Activated T-helper 9 cell treated with anti-CD3 and anti-CD28 coated beads, Interleukin-2, amount 50 U/mL, for 16 hours (primary cell): ENCODE results near the gene TOGARAM2.
"Not testable (repeated sequence)": the region's sequence is repeated elsewhere in the genome, so short reads cannot be mapped to it uniquely, and the experiment has no call there.

Experiments used
- DNase-seq: peaks from one replicate; pipeline ENCODE4 v3.0.0-alpha.2; 2020; ENCODE audit warnings: low read depth

Gene TOGARAM2

DNA sequence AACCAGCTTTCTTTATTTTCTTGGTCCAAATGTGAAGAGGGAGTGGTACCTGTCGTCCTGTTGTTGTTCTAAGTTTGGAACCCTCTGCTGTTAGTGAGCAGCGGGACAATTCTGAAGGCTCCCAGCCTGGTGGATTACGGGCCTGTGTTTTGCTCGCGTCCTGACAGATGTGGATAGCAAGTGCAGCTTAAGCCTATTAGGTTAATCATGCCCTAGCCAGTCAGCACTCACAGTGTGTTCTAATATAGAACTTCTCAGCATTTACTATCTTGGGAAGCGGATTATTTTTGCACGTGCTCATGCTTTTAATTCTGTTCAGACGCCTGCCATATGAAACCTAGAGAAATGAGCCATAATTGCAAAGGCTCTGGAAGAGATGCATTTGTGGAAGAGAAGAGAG lies 93.3 kb downstream of the TOGARAM2 start, which contains the start of gene PCARE:
TSS of gene PCARE (minus strand) at position 113 of the 400 bp plus-strand sequence. CDS start 262 bp downstream, outside the sequence.
- no peak for DNase-seq

DNA sequence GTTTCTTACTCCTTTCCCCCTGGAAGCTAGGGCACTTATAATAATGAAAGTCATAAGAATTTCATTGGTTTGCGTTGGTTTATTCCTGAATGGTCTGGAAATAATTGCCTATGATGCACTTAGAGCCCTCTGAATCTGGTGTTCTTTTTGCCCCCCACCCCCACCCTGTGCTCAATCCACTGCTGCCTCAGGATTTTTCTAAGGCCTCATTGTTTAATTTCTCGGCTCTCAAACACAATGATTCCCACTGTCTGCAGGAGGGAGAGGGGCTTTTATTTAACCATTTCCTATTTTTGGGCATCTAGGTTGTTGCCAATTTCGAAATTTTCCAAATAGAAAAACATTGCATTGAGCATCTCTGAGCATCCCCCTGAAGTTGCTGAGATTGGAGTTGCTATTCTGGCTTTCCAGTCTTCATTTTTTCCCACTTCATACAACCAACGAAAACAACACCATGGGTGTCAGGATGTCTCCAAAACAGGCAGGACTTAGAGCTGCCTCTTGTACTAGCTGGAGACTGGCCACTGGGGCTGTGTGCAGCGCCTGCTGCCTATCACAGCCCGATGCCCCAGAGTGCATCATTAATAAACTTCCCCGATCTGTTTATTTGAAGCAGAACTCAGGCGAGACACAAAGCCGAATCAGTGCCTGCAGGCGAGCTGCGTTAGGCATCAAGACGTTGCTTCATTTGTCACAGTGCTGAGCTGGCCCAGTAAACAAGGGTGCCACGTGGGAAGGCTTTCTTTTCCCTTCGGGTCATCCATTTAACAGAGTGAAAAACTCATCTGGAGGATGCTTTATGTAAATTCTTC lies 95.0 kb downstream of the TOGARAM2 start:
- no peak for DNase-seq

DNA sequence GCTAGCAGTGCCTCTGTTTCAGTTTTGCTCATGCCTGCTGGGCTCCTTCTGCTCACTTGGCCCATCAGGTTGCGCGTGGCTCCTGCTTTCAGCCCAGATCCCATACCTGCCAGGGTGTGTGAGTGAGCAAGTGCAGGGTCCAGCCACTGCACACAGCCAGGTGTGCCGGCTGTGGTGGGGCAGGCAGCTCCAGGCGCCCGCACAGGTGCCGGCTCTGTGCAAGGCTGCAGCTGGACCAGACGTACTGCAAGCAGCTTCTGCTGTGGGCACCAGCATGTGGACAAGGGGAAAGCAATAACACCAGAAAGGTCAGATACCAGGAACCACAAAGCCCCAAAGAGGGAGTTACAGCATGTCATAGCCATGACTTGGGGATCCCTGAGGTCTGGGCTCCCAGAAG lies 98.8 kb downstream of the TOGARAM2 start:
- DNase-seq, result no peak

DNA sequence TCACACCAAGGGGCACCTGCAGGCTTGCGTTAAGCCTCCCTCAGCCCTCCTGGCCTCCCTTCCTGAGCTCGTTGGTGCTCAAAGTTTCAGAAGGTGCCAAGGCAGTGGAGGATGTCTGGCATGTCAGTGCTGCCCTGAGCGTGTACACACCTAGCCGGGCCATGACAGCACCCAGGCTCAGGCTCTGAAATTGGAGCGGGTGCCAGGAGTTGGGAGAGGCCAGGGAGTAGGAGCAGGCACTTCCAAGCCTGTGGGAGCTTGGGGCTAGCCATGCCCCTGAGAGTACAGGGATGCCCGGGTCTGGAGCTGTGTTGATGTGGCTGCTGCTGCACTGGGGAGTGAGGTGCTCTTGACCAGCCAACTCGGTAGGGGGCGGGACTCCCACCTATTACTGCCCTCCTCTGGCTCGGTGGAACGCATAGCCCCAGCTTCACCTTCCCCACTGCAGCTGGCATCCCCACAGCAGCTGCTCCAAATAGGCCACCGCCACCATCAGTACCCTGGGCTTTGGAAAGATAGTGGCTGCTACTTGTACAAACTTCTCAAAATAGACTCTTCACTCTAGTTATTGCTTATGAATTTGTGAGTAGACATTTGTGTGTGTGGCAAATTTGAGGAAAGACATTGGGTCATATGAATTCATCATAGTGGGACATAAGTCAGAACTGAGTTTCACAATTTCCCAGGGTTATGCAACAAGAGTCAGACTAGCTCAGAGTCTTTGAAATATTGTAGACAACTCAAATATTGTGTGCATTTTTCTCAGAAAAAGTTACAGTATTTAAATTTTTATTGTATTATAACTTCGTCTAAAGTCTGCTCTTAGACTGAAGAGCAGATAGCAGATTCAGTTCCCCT lies 100.0 kb downstream of the TOGARAM2 start:
- DNase-seq, result no peak

DNA sequence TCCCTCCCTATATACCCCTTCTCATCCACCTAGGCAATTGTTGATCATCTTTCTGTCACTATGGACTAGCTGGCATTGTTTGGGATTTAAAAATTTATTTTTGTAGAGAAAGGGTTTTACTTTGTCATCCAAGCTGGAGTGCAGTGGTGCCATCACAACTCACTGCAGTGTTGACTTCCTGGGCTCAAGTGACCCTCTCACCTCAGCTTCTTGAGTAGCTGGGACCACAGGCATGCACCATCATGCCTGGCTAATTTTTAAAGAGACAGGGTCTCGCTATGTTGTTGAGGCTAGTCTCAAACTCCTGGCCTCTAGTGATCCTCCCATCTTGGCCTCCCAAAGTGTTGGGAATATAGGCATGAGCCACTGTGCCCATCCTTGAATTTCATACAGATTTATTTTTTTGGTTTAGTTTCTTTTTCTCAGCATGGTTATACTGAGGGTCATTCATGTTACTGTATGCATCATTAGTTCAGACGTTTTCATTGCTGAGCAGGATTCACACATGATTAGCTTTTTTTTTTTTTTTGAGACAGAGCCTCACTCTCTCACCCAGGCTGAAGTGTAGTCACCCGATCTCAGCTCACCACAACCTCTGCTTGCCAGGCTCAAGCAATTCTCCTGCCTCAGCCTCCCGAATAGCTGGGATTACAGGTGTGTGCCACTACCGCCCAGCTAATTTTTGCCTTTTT lies 101.9 kb downstream of the TOGARAM2 start:
- no peak for DNase-seq

DNA sequence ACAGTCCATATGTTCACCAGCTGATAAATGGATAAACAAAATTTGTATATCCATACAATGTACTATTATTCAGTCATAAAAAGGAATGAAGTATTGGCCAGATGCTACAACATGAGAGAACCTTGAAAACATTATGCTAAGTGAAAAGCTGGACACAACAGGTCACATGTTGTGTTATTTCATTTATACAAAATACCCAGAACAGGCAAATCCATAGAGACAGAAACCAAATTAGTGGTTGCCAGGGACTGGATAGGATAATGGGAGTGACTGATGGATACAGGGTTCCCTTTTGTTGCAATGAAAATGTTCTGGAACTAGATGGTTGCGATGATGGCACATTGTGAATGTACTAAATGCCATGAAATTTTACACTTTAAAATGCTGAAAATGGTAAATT lies 103.5 kb downstream of the TOGARAM2 start:
- DNase-seq, result no peak

DNA sequence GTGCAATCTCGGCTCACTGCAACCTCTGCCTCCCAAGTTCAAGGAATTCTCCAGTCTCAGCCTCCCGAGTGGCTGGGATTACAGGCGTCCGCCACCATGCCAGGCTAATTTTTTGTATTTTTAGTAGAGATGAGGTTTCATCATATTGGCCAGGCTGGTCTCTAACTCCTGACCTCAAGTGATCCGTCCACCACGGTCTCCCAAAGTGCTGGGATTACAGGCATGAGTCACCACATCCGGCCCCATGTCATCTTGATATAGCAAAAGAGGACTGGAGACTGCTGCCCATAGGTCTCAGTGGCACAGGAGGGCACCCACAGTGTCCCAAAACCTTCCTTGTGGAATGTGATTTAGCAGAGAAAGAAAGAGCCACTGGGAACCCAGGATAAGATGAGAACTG lies 109.2 kb downstream of the TOGARAM2 start:
- not testable (repeated sequence) for DNase-seq

DNA sequence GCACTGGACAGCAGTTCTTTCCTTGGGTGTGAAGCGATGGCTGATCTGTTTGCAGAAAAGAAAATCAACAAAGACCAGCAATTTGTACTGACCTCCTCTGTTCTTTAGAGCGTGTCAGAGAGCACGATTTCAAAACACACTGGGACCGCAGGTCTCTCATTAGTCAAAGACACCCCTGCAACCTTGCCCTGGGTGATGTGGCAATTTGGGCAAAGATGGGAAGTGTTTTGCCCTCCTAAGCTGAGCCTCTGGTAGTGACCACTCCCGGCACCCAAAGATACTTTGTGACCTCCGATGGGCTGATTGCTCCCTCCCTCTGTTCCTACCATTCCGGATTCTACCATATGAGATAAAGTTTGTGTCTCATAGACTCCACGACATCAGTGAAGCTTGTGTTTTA lies 115.9 kb downstream of the TOGARAM2 start:
- no peak for DNase-seq

DNA sequence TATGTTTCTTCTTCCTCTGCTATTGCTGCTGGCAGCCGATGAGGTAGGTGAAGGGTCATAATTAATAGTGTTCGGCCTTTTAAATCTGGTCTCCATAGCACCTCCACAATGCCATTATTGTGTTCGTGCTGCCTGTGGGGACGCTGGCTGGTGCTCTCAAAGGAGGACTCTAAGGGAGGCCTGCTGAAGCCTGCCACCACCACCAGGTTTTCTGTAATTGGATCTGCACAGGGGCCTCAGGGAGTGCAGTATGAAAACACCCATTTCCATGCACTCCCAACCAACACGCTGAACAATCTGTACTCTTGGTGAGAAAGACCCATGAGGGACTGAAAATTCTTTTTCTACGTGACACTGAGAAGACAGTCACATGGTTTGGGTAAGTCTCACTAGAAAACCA lies 116.5 kb downstream of the TOGARAM2 start:
- DNase-seq, result no peak

DNA sequence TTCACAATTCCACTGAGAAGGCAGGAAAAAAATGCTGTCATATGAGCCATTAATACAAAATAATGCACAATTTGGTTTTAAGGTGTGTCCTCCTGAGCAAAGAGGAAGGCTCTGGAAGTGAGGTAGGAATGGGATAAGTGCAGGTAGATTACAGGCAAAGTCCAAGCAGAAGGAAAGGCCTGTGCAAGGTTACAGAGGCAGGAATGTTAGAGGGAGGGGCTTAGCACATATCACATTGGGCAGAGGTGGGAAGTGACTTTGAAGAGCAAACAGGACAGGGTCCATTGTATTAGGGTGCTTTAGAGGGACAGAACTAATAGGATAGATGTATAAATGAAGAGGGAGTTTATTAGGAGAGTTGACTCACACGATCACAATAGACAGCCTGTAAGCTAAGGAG lies 119.5 kb downstream of the TOGARAM2 start:
- no peak for DNase-seq
